Kidney (tissue), 14 donors: ENCODE measurements around the gene KY. TPM values are rescaled to one million over a fixed set of nuclear protein-coding genes. Genes with fewer than 3 reads are reported as not detected.

Experiments used
- DNase-seq, 5 donors: peaks; one replicate each; pipeline ENCODE4 v3.0.0-alpha.2; 2013 to 2020
- FAIRE-seq: peaks from 2 replicates; lab custom pipeline; 2012; peaks lifted over from hg19 to GRCh38; lab: Jason Lieb, UNC
- H3K27ac ChIP-seq, 2 donors: one replicate each; pipeline ENCODE4 v1.7.0; 2013; ENCODE audit warnings: low read depth in 2 of 2, low read length in 2 of 2, inconsistent platforms in 1 of 2
- H3K27me3 ChIP-seq: one replicate; pipeline ENCODE4 v1.7.1; 2013; ENCODE audit warnings: low read length, inconsistent platforms; ENCODE audit not compliant: control insufficient read depth, insufficient read depth
- H3K36me3 ChIP-seq, 3 donors: one replicate each; pipeline versions ENCODE4 v1.7.0 to v1.7.1; 2013; ENCODE audit warnings: low read length in 3 of 3, control low read depth in 1 of 3, inconsistent platforms in 1 of 3; ENCODE audit not compliant: insufficient read depth in 3 of 3, control insufficient read depth in 2 of 3
- H3K4me1 ChIP-seq, 3 donors: one replicate each; pipeline versions ENCODE4 v1.7.0 to v1.7.1; 2013; ENCODE audit warnings: low read length in 3 of 3, inconsistent platforms in 1 of 3, low read depth in 1 of 3; ENCODE audit not compliant: control insufficient read depth in 2 of 3, insufficient read depth in 2 of 3
- H3K4me3 ChIP-seq, 3 donors: one replicate each; pipeline versions ENCODE4 v1.7.0 to v1.8.1; 2013; ENCODE audit warnings: low read length in 3 of 3, control low read depth in 1 of 3, inconsistent platforms in 1 of 3
- H3K9ac ChIP-seq, 3 donors: one replicate each; pipeline versions ENCODE4 v1.7.0 to v1.7.1; 2013; ENCODE audit warnings: low read length in 3 of 3, control low read depth in 1 of 3, inconsistent platforms in 1 of 3
- H3K9me3 ChIP-seq, 3 donors: one replicate each; pipeline versions ENCODE4 v1.7.0 to v1.7.1; 2013; ENCODE audit warnings: low read length in 3 of 3, control low read depth in 1 of 3, inconsistent platforms in 1 of 3; ENCODE audit not compliant: control insufficient read depth in 2 of 3, insufficient read depth in 1 of 3
- CTCF ChIP-seq: IDR thresholded peaks from 3 replicates; pipeline ENCODE4 v1.5.1; 2012; ENCODE audit warnings: mild to moderate bottlenecking, moderate library complexity, borderline replicate concordance; ENCODE audit not compliant: insufficient read depth; ENCODE audit errors: extremely low read depth
- intact Hi-C: fragments of 100-400 bp; cut with DNase I; formaldehyde crosslinking; loops from one replicate; pipeline ENCODE4 v1.11.1; 2022
- polyA plus RNA-seq: library from polyadenylated mRNA; stranded (reverse); fragments of 350-450 nt; fragmentation: Illumina TruSeq; extraction: RNeasy Lipid Tissue Mini Kit (QIAGEN cat#74804); gene quantifications from one replicate; pipeline ENCODE4 v1.2.3, GENCODE V29; 2014; ENCODE audit warnings: low read depth, low replicate concordance; ENCODE audit not compliant: insufficient read depth
- total RNA-seq: library from RNA; stranded (reverse); fragmentation: NEBNext Ultra II Directional; extraction: Animal tissue kit (Norgen Biotek cat#: 25700); gene quantifications from one replicate; pipeline ENCODE4 v1.2.1, GENCODE V29; 2021
- donor health status: control.
- donor health status: control.
- donor health status: control.
- donor health status: control.
- donor health status: control.
- donor health status: DM: yes; HTN: yes; CAD: no.
- donor health status: Normal renal cell carcinoma (clear cell type).

KY gene
- total and polyA plus RNA-seq, 2 donors from 2014 or later = 0.50 to 0.69 TPM

- Histone ChIP-seq H3K4me3 (no peak overlapping the region), H3K27me3 (no peaks in the 10 kb centered on the region), H3K4me1 (no peaks in the 10 kb centered on the region), H3K9ac (no peak overlapping the region), H3K9me3 (no peaks in the 10 kb centered on the region), H3K27ac (no peak overlapping the region), H3K36me3 (peaks cover 0 to 3% (median 0%) of the 10 kb centered on the region in 3 donors)
- intact Hi-C loops = no loop called here
- DNase-seq = peak in 1 of 5 donors; percentile 19
- FAIRE-seq = no peak
- no peak for TF ChIP-seq CTCF
These were observed 27.9 kb downstream of the KY start for GRCh38 chr3:134622806-134623365.

- no peak for DNase-seq
- no peaks in the 10 kb centered on the region for H3K27me3 ChIP-seq
- intact Hi-C loops = no loop called here
- no peak for FAIRE-seq
- no peak overlapping the region for H3K4me3 ChIP-seq
- no peaks in the 10 kb centered on the region for H3K9me3 ChIP-seq
- H3K36me3 ChIP-seq = peaks cover 0 to 5% (median 0%) of the 10 kb centered on the region in 3 donors
- H3K4me1 ChIP-seq = no peaks in the 10 kb centered on the region
- TF ChIP-seq CTCF = no peak
- H3K9ac ChIP-seq = no peak overlapping the region
- no peak overlapping the region for H3K27ac ChIP-seq
These were observed 29.0 kb downstream of the KY start for GRCh38 chr3:134621854-134622253.

- FAIRE-seq = no peak
- intact Hi-C loops = no loop called here
- Histone ChIP-seq H3K27ac (no peak overlapping the region), H3K9ac (no peak overlapping the region), H3K4me3 (no peak overlapping the region), H3K9me3 (no peaks in the 10 kb centered on the region), H3K4me1 (no peaks in the 10 kb centered on the region), H3K36me3 (peaks cover 0 to 5% (median 0%) of the 10 kb centered on the region in 3 donors), H3K27me3 (no peaks in the 10 kb centered on the region)
- peak in 3 of 5 donors; percentile 3 to 54 (median 11) for DNase-seq
- TF ChIP-seq CTCF = no peak
These were observed 30.2 kb downstream of the KY start for GRCh38 chr3:134620476-134621115.
